GM23248 (cell line): ENCODE results near the gene DNAJC22. TPM values are rescaled to one million over a fixed set of nuclear protein-coding genes. Genes with fewer than 3 reads are reported as not detected.
"Not testable (repeated sequence)": the region's sequence is repeated elsewhere in the genome, so short reads cannot be mapped to it uniquely, and the experiment has no call there.

Experiments used
- DNase-seq: peaks from one replicate; pipeline ENCODE4 v3.0.0-alpha.2; 2015
- H2AFZ ChIP-seq: fragments of 200-600 bp; sonication (generic); 2 replicates; pipeline ENCODE4 v1.6.1; 2016; ENCODE audit warnings: antibody characterized with exemption
- H3F3A ChIP-seq: fragments of 200-600 bp; sonication (generic); 2 replicates; pipeline ENCODE4 v1.6.1; 2016; ENCODE audit warnings: mild to moderate bottlenecking, antibody characterized with exemption, mixed run types; ENCODE audit not compliant: insufficient read depth
- H3K27ac ChIP-seq: fragments of 200-600 bp; sonication (generic); 2 replicates; pipeline ENCODE4 v1.5.1; 2016; ENCODE audit warnings: mild to moderate bottlenecking
- H3K27me3 ChIP-seq: fragments of 200-600 bp; sonication (generic); replicated peaks from 2 replicates; pipeline ENCODE4 v1.6.1; 2016; ENCODE audit warnings: mild to moderate bottlenecking; ENCODE audit not compliant: insufficient read depth
- H3K36me3 ChIP-seq: fragments of 200-600 bp; sonication (generic); 2 replicates; pipeline ENCODE4 v1.6.1; 2016; ENCODE audit warnings: low read depth, mild to moderate bottlenecking
- H3K4me1 ChIP-seq: fragments of 200-600 bp; sonication (generic); 2 replicates; pipeline ENCODE4 v1.6.1; 2016; ENCODE audit warnings: mild to moderate bottlenecking; ENCODE audit not compliant: insufficient read depth
- H3K4me2 ChIP-seq: fragments of 200-600 bp; sonication (generic); one replicate; pipeline ENCODE4 v1.6.1; 2016; ENCODE audit warnings: mild to moderate bottlenecking; ENCODE audit not compliant: unreplicated experiment
- H3K4me3 ChIP-seq: fragments of 200-600 bp; sonication (generic); 2 replicates; pipeline ENCODE4 v1.5.1; 2016; ENCODE audit warnings: mild to moderate bottlenecking
- H3K79me2 ChIP-seq: fragments of 200-600 bp; sonication (generic); 2 replicates; pipeline ENCODE4 v1.6.1; 2016; ENCODE audit warnings: mild to moderate bottlenecking; ENCODE audit not compliant: insufficient read depth
- H3K9ac ChIP-seq: fragments of 200-600 bp; sonication (generic); 2 replicates; pipeline ENCODE4 v1.6.1; 2016; ENCODE audit warnings: mild to moderate bottlenecking
- H3K9me2 ChIP-seq: fragments of 200-600 bp; sonication (generic); 2 replicates; pipeline ENCODE4 v1.6.1; 2016; ENCODE audit warnings: mixed run types, mild to moderate bottlenecking, moderate library complexity; ENCODE audit not compliant: insufficient read depth
- H3K9me3 ChIP-seq: fragments of 200-600 bp; sonication (generic); one replicate; pipeline ENCODE4 v1.6.1; 2017; ENCODE audit warnings: low read depth
- H4K20me1 ChIP-seq: fragments of 200-600 bp; sonication (generic); 2 replicates; pipeline ENCODE4 v1.6.0; 2016; ENCODE audit not compliant: insufficient read depth
- EZH2 ChIP-seq: fragments of 200-600 bp; sonication (generic); IDR thresholded peaks from 2 replicates; pipeline ENCODE4 v1.6.1; 2018; ENCODE audit warnings: antibody characterized with exemption, mild to moderate bottlenecking; ENCODE audit not compliant: insufficient read depth, poor library complexity, severe bottlenecking
- EZH2phosphoT487 ChIP-seq: fragments of 200-600 bp; sonication (generic); IDR thresholded peaks from 2 replicates; pipeline ENCODE4 v1.6.1; 2018; ENCODE audit warnings: antibody characterized with exemption, moderate library complexity, mild to moderate bottlenecking, low read depth; ENCODE audit not compliant: insufficient read depth
- WGBS, 2 experiments: methylation state at CpG; one replicate each; pipeline ENCODE4 v1.1.6; 2015 to 2017; ENCODE audit warnings: low lambda C conversion rate in 2 of 2, low coverage in 1 of 2; ENCODE audit errors: missing lambda C conversion rate in 2 of 2; 5-methylcytosine and 5-hydroxymethylcytosine counted together
- in situ Hi-C: fragments of 300-500 bp; cut with MboI; formaldehyde crosslinking; loops from 2 replicates; pipeline ENCODE4 v1.15.0; 2020
- polyA plus RNA-seq: library from polyadenylated mRNA; unstranded; fragments of >200 nt; fragmentation: Nextera tagmentation; extraction: Ambion mirVana; gene quantifications from 2 replicates; pipeline ENCODE4 v1.2.1, GENCODE V29; 2016
- total RNA-seq: library from RNA; depleted of rRNA; stranded (reverse); fragments of >200 nt; shearing (Covaris generic); gene quantifications from 2 replicates; pipeline ENCODE4 v1.2.3, GENCODE V29; 2014

DNAJC22 gene
- total and polyA plus RNA-seq, 2 experiments from 2014 or later, result 0.69 to 2.5 TPM

- Histone ChIP-seq H3K4me3 (no peak overlapping the region), H4K20me1 (no peaks in the 10 kb centered on the region), H3K27ac (no peak overlapping the region), H3F3A (no peaks in the 10 kb centered on the region), H3K79me2 (no peaks in the 10 kb centered on the region), H3K4me2 (no peak overlapping the region), H3K9ac (no peak overlapping the region), H3K36me3 (no peaks in the 10 kb centered on the region), H3K9me3 (no peaks in the 10 kb centered on the region), H3K4me1 (no peaks in the 10 kb centered on the region), H3K9me2 (no peaks in the 10 kb centered on the region), H3K27me3 (peaks cover 38% of the 10 kb centered on the region), H2AFZ (no peak overlapping the region)
- in situ Hi-C loops, result no loop called here
- no peak for TF ChIP-seq EZH2
- TF ChIP-seq EZH2phosphoT487, result no peak
- 45 to 46% methylated on average over 2 of the region's 2 CpGs for WGBS, 2 experiments
- peak; percentile 66 for DNase-seq
Measured at GRCh38 chr12:49304161-49304560, 42.5 kb upstream of the DNAJC22 start.

GRCh38 chr12:49305762-49306510 lies 40.8 kb upstream of the DNAJC22 start:
- Histone ChIP-seq H3K27ac (no peak overlapping the region), H3K9me2 (no peaks in the 10 kb centered on the region), H3K9me3 (no peaks in the 10 kb centered on the region), H3K4me3 (no peak overlapping the region), H3K4me2 (no peak overlapping the region), H2AFZ (no peak overlapping the region), H3F3A (no peaks in the 10 kb centered on the region), H3K36me3 (no peaks in the 10 kb centered on the region), H3K79me2 (no peaks in the 10 kb centered on the region), H3K4me1 (no peaks in the 10 kb centered on the region), H3K9ac (no peak overlapping the region), H3K27me3 (peaks cover 40% of the 10 kb centered on the region), H4K20me1 (no peaks in the 10 kb centered on the region)
- TF ChIP-seq EZH2phosphoT487 (no peak), EZH2 (no peak)
- DNase-seq, result no peak
- WGBS, 2 experiments, result 53 to 56% methylated on average over 6 of the region's 6 CpGs
- in situ Hi-C loops, result no loop called here

- no peaks in the 10 kb centered on the region for H4K20me1 ChIP-seq
- no peaks in the 10 kb centered on the region for H3K9me2 ChIP-seq
- H3K27me3 ChIP-seq, result peaks cover 33% of the 10 kb centered on the region
- no peaks in the 10 kb centered on the region for H3F3A ChIP-seq
- H3K36me3 ChIP-seq, result no peaks in the 10 kb centered on the region
- H3K4me2 ChIP-seq, result no peak overlapping the region
- H3K4me1 ChIP-seq, result no peaks in the 10 kb centered on the region
- H3K79me2 ChIP-seq, result no peaks in the 10 kb centered on the region
- H3K9ac ChIP-seq, result no peak overlapping the region
- no peak overlapping the region for H3K27ac ChIP-seq
- H2AFZ ChIP-seq, result no peak overlapping the region
- in situ Hi-C loops, result no loop called here
- H3K4me3 ChIP-seq, result no peak overlapping the region
- TF ChIP-seq EZH2, result no peak
- TF ChIP-seq EZH2phosphoT487, result no peak
- WGBS, 2 experiments, result 74 to 76% methylated on average over 7 of the region's 7 CpGs
- no peak for DNase-seq
- no peaks in the 10 kb centered on the region for H3K9me3 ChIP-seq
Measured at GRCh38 chr12:49309386-49309785, 37.3 kb upstream of the DNAJC22 start.

GRCh38 chr12:49310451-49311000 lies 36.2 kb upstream of the DNAJC22 start:
- H3K4me3 ChIP-seq, H3K9ac ChIP-seq, H3K4me1 ChIP-seq, H3K9me3 ChIP-seq, H3K36me3 ChIP-seq, H2AFZ ChIP-seq, H3K4me2 ChIP-seq, H3K9me2 ChIP-seq, in situ Hi-C loops, H3F3A ChIP-seq, H4K20me1 ChIP-seq, H3K79me2 ChIP-seq, DNase-seq, H3K27ac ChIP-seq: not testable (repeated sequence)
- peaks cover 30% of the 10 kb centered on the region for H3K27me3 ChIP-seq
- 48 to 63% methylated on average over 3 of the region's 3 CpGs for WGBS, 2 experiments

DNA sequence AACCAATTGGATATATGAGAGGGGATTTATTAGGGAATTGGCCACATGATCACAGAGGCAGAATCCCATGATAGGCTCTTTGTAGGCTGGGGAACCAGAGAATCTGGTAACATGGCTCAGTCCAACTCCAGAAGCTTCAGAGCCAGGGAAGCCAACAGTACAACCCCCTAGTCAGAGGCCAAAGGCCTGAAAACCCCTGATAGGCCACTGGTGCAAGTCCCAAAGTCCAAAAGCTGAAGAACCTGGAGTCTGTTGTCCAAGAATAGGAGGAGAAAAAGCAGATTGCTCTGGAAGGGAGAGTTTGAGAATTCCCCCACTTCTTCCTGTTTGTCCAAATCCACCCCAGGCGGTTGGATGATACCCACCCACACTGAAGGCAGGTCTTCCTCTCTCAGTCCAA lies 31.9 kb upstream of the DNAJC22 start:
- Histone ChIP-seq H3K9me2 (no peaks in the 10 kb centered on the region), H3K4me3 (no peak overlapping the region), H3K9me3 (no peaks in the 10 kb centered on the region), H3F3A (no peaks in the 10 kb centered on the region), H3K27ac (no peak overlapping the region), H3K36me3 (no peaks in the 10 kb centered on the region), H3K27me3 (no peaks in the 10 kb centered on the region), H4K20me1 (no peaks in the 10 kb centered on the region), H3K4me1 (no peaks in the 10 kb centered on the region), H2AFZ (no peak overlapping the region), H3K4me2 (no peak overlapping the region), H3K9ac (no peak overlapping the region), H3K79me2 (no peaks in the 10 kb centered on the region)
- no peak for DNase-seq
- 57 to 60% methylated on average over 1 of the region's 1 CpG for WGBS, 2 experiments
- in situ Hi-C loops, result no loop called here
- TF ChIP-seq EZH2 (no peak), EZH2phosphoT487 (no peak)

- in situ Hi-C loops, H3K4me1 ChIP-seq, H3F3A ChIP-seq, H3K79me2 ChIP-seq, H3K36me3 ChIP-seq, H2AFZ ChIP-seq, H3K27me3 ChIP-seq, H3K9me3 ChIP-seq, DNase-seq, H3K4me3 ChIP-seq, H3K27ac ChIP-seq, H3K4me2 ChIP-seq, H4K20me1 ChIP-seq, H3K9ac ChIP-seq, H3K9me2 ChIP-seq: not testable (repeated sequence)
- 88 to 90% methylated on average over 10 of the region's 10 CpGs for WGBS, 2 experiments
Measured at GRCh38 chr12:49317118-49317517, 29.6 kb upstream of the DNAJC22 start.
